Upper lobe of left lung (tissue), 4 donors: ENCODE results near the gene MYBPH.

ENCODE experiments used
- CTCF ChIP-seq, 6 experiments: fragments of 450-650 bp in 4 of 6; fragments of 200-600 bp in 2 of 6; sonication (generic) in 2 of 6; IDR thresholded peaks; one replicate each; pipeline ENCODE4 v1.5.1; 2016 to 2019; ENCODE audit warnings: antibody characterized with exemption in 6 of 6
- EP300 ChIP-seq, 4 donors: sonication (generic); formaldehyde crosslinking; IDR thresholded peaks; one replicate each; pipeline ENCODE4 v1.5.1; 2017; ENCODE audit warnings: antibody characterized with exemption in 4 of 4, control low read depth in 2 of 4
- POLR2A ChIP-seq, 4 donors: fragments of 450-650 bp; IDR thresholded peaks; one replicate each; pipeline ENCODE4 v1.5.1; 2016 to 2017; ENCODE audit warnings: antibody characterized with exemption in 4 of 4, mild to moderate bottlenecking in 2 of 4
- POLR2AphosphoS5 ChIP-seq, 2 donors: sonication (generic); formaldehyde crosslinking; IDR thresholded peaks; one replicate each; pipeline ENCODE4 v1.5.1; 2017; ENCODE audit warnings: antibody characterized with exemption in 2 of 2

- TF ChIP-seq POLR2A (IDR thresholded peaks at IDR 0.05) (no peak), POLR2AphosphoS5 (IDR thresholded peaks at IDR 0.05) (no peak), CTCF (IDR thresholded peaks at IDR 0.05) (no peak), EP300 (IDR thresholded peaks at IDR 0.05) (no peak)
Measured at GRCh38 chr1:203128716-203129500, 46.7 kb downstream of the MYBPH start.
